IPS-NIHi7 (cell line): ENCODE measurements around the gene DYRK1A.

Experiments used
- DNase-seq: peaks from one replicate; pipeline ENCODE4 v3.0.0; 2012; ENCODE audit warnings: mixed read lengths; ENCODE audit errors: extremely low spot score

DYRK1A gene

GRCh38 chr21:37566790-37567615 lies 200.4 kb downstream of the DYRK1A start:
- DNase-seq: no peak

GRCh38 chr21:37568415-37568814 lies 201.8 kb downstream of the DYRK1A start:
- no peak for DNase-seq

- no peak for DNase-seq
Measured at GRCh38 chr21:37568916-37569315, 202.3 kb downstream of the DYRK1A start.

- DNase-seq: no peak
Measured at GRCh38 chr21:37571442-37571841, 204.9 kb downstream of the DYRK1A start.

GRCh38 chr21:37574316-37574715 lies 207.7 kb downstream of the DYRK1A start:
- no peak for DNase-seq

- DNase-seq: no peak
Measured at GRCh38 chr21:37574751-37575150, 208.2 kb downstream of the DYRK1A start.

- no peak for DNase-seq
Measured at GRCh38 chr21:37575580-37575979, 209.0 kb downstream of the DYRK1A start.
